ENCODE results near the gene HRH1.
"Not testable (repeated sequence)": the region's sequence is repeated elsewhere in the genome, so short reads cannot be mapped to it uniquely, and the experiment has no call there.

The HRH1 gene

GRCh38 chr3:11245276-11245675 lies 91.0 kb downstream of the HRH1 start:
- no peak for TF ChIP-seq POLR2A (IDR thresholded peaks at IDR 0.05; ENCODE audit: low read length)
- no peak for TF ChIP-seq GATA1 (IDR thresholded peaks at IDR 0.05; ENCODE audit: low read depth, low read length)
- no peak for DNase-seq

- TF ChIP-seq GATA1 (IDR thresholded peaks at IDR 0.05; ENCODE audit: low read depth, low read length) (no peak), POLR2A (IDR thresholded peaks at IDR 0.05; ENCODE audit: low read length) (no peak)
These were observed 91.8 kb downstream of the HRH1 start for GRCh38 chr3:11245827-11246662.

DNA sequence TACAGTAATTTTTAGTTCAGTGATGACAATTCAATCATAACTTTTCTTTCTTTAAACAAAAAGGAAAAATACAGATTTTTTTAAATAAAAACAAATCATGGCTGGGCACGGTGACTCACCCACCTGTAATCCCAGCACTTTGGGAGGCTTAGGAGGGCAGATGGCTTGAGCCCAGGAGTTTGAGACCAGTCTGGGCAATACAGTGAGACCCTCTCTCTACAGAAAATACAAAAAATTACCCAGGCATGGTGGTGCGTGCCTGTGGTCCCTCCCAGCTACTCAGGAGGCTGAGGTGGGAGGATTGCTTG lies 92.3 kb downstream of the HRH1 start:
- DNase-seq: no peak
- TF ChIP-seq GATA1 (IDR thresholded peaks at IDR 0.05; ENCODE audit: low read depth, low read length): no peak
- no peak for TF ChIP-seq POLR2A (IDR thresholded peaks at IDR 0.05; ENCODE audit: low read length)

More at GRCh38 chr3:11245827-11246662, 91.8 kb downstream of the HRH1 start:
- no peak for DNase-seq

- TF ChIP-seq POLR2A (IDR thresholded peaks at IDR 0.05; ENCODE audit: low read length) (no peak), GATA1 (IDR thresholded peaks at IDR 0.05; ENCODE audit: low read depth, low read length) (no peak)
- no peak for DNase-seq
These were observed 93.1 kb downstream of the HRH1 start for GRCh38 chr3:11247362-11247761.

GRCh38 chr3:11248596-11248995 lies 94.3 kb downstream of the HRH1 start:
- DNase-seq: no peak
- no peak for TF ChIP-seq POLR2A (IDR thresholded peaks at IDR 0.05; ENCODE audit: low read length)
- TF ChIP-seq GATA1 (IDR thresholded peaks at IDR 0.05; ENCODE audit: low read depth, low read length): no peak

- TF ChIP-seq POLR2A (IDR thresholded peaks at IDR 0.05; ENCODE audit: low read length) (no peak), GATA1 (IDR thresholded peaks at IDR 0.05; ENCODE audit: low read depth, low read length) (no peak)
- DNase-seq: no peak
These were observed 96.9 kb downstream of the HRH1 start for GRCh38 chr3:11250902-11251806.

- TF ChIP-seq POLR2A (IDR thresholded peaks at IDR 0.05; ENCODE audit: low read length) (no peak), GATA1 (IDR thresholded peaks at IDR 0.05; ENCODE audit: low read depth, low read length) (no peak)
- DNase-seq: no peak
These were observed 97.5 kb downstream of the HRH1 start for GRCh38 chr3:11251807-11252176.

- no peak for DNase-seq
- TF ChIP-seq POLR2A (IDR thresholded peaks at IDR 0.05; ENCODE audit: low read length) (no peak), GATA1 (IDR thresholded peaks at IDR 0.05; ENCODE audit: low read depth, low read length) (no peak)
These were observed 100.6 kb downstream of the HRH1 start for GRCh38 chr3:11254876-11255275.

DNA sequence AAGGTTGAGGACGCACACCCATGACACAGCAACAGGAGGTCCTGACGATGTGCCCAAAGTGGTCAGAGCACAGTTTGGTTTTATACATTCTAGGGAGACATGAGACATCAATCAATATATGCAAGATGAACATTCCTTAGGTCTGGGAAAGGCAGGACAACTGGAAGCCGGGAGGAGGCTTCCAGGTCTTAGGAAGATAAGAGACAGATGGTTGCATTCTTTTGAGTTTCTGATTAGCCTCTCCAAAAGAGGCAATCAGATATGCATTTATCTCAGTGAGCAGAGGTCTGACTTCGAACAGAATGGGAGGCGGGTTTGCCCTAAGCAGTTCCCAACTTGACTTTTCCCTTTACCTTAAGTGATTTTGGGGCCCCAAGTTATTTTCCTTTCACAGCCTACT lies 101.2 kb downstream of the HRH1 start:
- not testable (repeated sequence) for DNase-seq

DNA sequence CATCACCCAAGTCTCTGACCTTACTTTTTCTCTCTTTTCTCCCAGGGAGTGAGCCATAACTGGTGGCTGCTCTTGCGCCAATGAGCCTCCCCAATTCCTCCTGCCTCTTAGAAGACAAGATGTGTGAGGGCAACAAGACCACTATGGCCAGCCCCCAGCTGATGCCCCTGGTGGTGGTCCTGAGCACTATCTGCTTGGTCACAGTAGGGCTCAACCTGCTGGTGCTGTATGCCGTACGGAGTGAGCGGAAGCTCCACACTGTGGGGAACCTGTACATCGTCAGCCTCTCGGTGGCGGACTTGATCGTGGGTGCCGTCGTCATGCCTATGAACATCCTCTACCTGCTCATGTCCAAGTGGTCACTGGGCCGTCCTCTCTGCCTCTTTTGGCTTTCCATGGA lies 104.7 kb downstream of the HRH1 start:
- DNase-seq: no peak
- TF ChIP-seq POLR2A (IDR thresholded peaks at IDR 0.05; ENCODE audit: low read length) (no peak), GATA1 (IDR thresholded peaks at IDR 0.05; ENCODE audit: low read depth, low read length) (no peak)

GRCh38 chr3:11260460-11260859 lies 106.2 kb downstream of the HRH1 start:
- DNase-seq: no peak
- no peak for TF ChIP-seq GATA1 (IDR thresholded peaks at IDR 0.05; ENCODE audit: low read depth, low read length)
- TF ChIP-seq POLR2A (IDR thresholded peaks at IDR 0.05; ENCODE audit: low read length): no peak

DNA sequence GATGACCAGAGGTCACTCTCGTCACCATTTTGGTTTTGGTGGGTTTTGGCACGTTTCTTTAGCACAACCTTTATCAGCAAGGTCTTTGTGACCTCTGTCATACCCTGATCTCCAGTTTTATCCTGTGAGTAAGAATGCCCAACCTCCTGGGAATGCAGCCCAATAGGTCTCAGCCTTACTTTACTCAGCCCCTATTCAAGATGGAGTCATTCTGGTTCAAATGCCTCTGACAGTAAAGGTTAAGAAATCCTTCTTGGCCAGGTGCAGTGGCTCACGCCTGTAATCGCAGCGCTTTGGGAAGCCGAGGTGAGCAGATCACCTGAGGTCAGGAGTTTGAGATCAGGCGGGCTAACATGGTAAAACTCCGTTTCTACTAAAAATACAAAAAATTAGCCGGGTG lies 114.7 kb downstream of the HRH1 start:
- TF ChIP-seq POLR2A (IDR thresholded peaks at IDR 0.05; ENCODE audit: low read length): no peak
- no peak for TF ChIP-seq GATA1 (IDR thresholded peaks at IDR 0.05; ENCODE audit: low read depth, low read length)
- no peak for DNase-seq

DNA sequence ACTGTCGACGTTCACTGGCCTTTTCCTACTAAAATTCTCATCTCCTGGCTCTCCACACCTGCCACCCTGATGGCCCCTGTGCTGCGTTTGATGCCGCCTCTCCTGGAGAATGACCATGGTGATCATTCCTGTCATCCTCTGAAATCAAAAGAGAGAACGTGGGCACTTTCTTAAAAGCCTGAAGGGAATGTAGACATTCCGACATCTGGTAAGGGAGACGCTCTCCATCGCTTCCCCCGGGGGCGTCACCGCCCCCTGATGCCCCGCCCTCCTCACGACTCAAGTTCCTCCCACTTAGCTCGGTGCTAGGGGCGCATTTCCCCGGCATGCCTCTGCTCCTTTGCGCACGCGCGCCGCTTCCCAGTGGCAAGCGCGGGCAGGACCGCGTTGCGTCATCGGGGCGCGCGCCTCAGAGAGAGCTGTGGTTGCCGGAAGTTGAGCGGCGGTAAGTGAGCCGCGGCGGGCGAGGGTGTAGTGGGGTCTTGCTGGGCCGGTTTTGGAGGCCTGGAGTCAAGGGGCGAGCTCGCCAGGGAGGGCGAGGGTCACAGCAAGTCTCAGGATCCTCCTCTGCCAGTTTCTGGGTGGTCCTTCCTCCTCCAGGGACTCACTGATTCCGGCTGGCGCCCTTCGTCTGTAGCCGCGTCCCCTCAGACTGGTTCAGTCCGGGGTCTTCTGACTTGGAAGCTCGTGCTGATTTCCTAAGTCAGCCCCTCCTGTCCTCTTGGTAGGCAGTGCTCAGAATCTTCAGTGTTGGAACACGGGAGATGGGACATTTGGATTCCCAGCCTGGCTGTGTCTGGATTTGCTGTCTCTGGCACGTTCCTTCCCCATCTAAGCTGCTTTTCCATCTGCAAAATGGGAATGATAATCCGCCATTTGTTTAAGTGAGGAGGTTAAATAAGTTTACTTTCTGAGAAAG lies 118.0 kb downstream of the HRH1 start, which contains the start of gene ATG7:
Gene ATG7 (plus strand): TSS at position 412 of the 919 bp plus-strand sequence. CDS start 26,299 bp downstream, outside the sequence.
- TF ChIP-seq POLR2A (IDR thresholded peaks at IDR 0.05; ENCODE audit: low read length): peak; percentile 94
- TF ChIP-seq GATA1 (IDR thresholded peaks at IDR 0.05; ENCODE audit: low read depth, low read length): no peak
- peak; percentile 97 to 98 for DNase-seq

Measured in erythroblast (primary cell).